Smooth muscle cell (in vitro differentiated cells): ENCODE results near the gene AFTPH. TPM values are rescaled to one million over a fixed set of nuclear protein-coding genes. Genes with fewer than 3 reads are reported as not detected.

Experiments used
- DNase-seq: peaks from one replicate; lab custom pipeline; 2025; ENCODE audit not compliant: unreplicated experiment; lab: John Stamatoyannopoulos, UW
- H2AFZ ChIP-seq: fragments of 200-600 bp; sonication (generic); 2 replicates; pipeline ENCODE4 v1.6.0; 2016; ENCODE audit warnings: antibody characterized with exemption, low read depth, mild to moderate bottlenecking
- H3F3A ChIP-seq: fragments of 200-600 bp; sonication (generic); 2 replicates; pipeline ENCODE4 v1.6.0; 2017; ENCODE audit warnings: antibody characterized with exemption, low read depth
- H3K27ac ChIP-seq: fragments of 200-600 bp; sonication (generic); 2 replicates; pipeline ENCODE4 v1.5.1; 2016; ENCODE audit warnings: low read depth, mild to moderate bottlenecking
- H3K27me3 ChIP-seq: fragments of 200-600 bp; sonication (generic); 2 replicates; pipeline ENCODE4 v1.6.1; 2016; ENCODE audit warnings: low read depth, mild to moderate bottlenecking
- H3K36me3 ChIP-seq: fragments of 200-600 bp; sonication (generic); 2 replicates; pipeline ENCODE4 v1.5.1; 2016; ENCODE audit warnings: low read depth
- H3K4me1 ChIP-seq: fragments of 200-600 bp; sonication (generic); 2 replicates; pipeline ENCODE4 v1.5.1; 2016; ENCODE audit warnings: low read depth
- H3K4me2 ChIP-seq: fragments of 200-600 bp; sonication (generic); 2 replicates; pipeline ENCODE4 v1.6.0; 2016; ENCODE audit warnings: mild to moderate bottlenecking
- H3K4me3 ChIP-seq: fragments of 200-600 bp; sonication (generic); 2 replicates; pipeline ENCODE4 v1.5.1; 2016; ENCODE audit warnings: mild to moderate bottlenecking
- H3K79me2 ChIP-seq: fragments of 200-600 bp; sonication (generic); 2 replicates; pipeline ENCODE4 v1.6.0; 2016; ENCODE audit warnings: low read depth, mild to moderate bottlenecking
- H3K9ac ChIP-seq: fragments of 200-600 bp; sonication (generic); 2 replicates; pipeline ENCODE4 v1.6.0; 2016; ENCODE audit warnings: low read depth
- H3K9me3 ChIP-seq: fragments of 200-600 bp; sonication (generic); replicated peaks from 2 replicates; pipeline ENCODE4 v1.5.1; 2016; ENCODE audit warnings: low read depth
- H4K20me1 ChIP-seq: fragments of 200-600 bp; sonication (generic); 2 replicates; pipeline ENCODE4 v1.6.0; 2016; ENCODE audit warnings: low read depth
- WGBS: methylation state at CpG from one replicate; pipeline ENCODE4 v1.1.7; 2016; ENCODE audit warnings: low lambda C conversion rate; 5-methylcytosine and 5-hydroxymethylcytosine counted together
- polyA plus RNA-seq: library from polyadenylated mRNA; unstranded; fragments of >200 nt; fragmentation: Nextera tagmentation; extraction: Ambion mirVana; gene quantifications from 2 replicates; pipeline ENCODE4 v1.2.1, GENCODE V29; 2016
- total RNA-seq: library from RNA; depleted of rRNA; stranded (reverse); fragments of >200 nt; gene quantifications from 2 replicates; pipeline ENCODE4 v1.2.3, GENCODE V29; 2014
- TF ChIP-seq, protein P1 (sequence below): fragments of 200-600 bp; sonication (generic); IDR thresholded peaks from 2 replicates; pipeline ENCODE4 v1.5.1; 2017; ENCODE audit warnings: borderline replicate concordance, mild to moderate bottlenecking, antibody characterized with exemption; ENCODE audit not compliant: insufficient read depth, poor library complexity, severe bottlenecking

AFTPH gene
- total and polyA plus RNA-seq, 2 experiments from 2014 or later, result 5.5 to 26.3 TPM

DNA sequence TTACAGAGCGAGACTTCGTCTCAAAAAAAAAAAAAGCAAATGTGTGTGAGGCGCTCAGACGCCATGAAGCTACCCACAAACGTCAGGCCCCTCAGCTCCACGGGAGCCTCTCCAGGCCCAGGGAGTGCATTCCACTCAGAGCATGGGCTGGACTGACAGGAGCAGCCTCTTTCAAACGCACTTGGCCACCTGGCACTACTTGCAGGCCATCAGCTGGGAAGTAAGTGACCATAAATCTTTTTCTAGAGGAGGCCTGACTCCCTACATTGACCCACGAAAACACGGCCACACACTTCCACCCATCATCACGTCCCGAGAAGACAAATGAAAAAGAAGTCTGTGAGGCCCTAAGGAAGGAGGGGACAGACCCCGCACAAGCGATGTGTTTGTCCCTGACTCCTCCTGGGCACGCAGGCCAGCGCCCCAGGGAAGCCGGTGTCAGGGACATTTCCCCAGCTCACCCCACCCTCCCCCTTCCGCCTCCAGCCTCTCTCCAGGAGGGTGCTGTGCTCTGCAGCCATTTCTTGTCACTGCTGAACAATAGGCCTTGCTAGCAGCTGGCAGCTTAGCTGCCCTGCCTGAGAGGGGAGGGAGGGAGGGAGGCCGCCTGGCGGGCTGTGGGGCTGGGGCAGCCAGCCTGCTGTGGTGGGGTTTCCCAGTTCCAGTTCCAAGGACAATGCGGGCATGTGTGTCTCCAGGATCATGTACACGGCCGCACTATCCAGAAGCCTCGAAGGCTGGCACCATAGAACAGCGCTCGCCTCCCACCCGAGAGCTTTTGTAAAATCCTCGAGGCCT is 103.0 kb downstream of the AFTPH start:
- H4K20me1 ChIP-seq, result peaks cover 12% of the 10 kb centered on the region
- 82% methylated on average over 25 of the region's 27 CpGs for WGBS

DNA sequence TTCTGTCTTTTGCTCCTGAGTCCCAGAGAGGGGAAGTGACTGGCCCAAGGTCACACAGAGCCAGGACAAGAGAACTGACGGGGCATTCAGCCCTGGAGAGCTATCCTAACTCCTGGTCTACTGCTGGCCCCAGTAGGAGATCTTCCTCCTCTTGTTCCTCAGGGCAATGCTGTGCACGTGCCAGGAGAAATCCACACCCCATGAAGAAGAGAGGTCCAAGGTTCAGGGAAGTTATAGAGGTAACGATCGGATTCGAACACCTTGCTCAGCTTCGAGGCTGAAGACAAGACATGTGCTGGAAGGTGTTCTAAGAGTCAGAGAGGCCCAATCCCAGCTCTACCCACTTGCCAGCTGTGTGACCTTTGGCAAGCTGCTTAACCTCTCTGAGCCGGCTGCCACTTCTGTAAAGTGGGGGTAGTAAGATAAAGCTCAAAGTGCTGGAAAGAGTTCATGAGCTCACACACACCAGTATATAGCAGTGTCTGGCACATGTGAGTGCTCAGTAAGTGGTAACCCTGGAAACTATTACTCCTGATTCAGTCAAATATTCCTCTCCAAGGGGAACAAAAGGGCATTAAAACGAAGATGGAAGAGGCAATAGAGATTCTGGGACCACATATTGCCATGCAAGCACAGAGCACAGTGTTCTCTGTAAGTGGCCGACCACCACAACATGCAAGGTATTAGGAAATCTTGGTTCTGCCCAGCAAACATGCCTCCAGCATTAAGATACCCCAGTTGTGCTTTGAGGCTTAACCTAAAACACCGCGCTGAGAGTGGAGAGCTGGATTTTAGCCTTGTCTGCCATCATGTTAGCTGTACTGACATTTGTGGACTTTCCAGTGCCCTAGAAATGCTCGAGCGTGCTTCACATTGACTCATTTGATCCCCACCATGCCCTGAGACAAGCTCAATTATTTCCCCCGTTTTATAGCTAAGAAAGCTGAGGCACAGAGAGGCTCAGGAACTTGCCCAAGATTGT is 104.0 kb downstream of the AFTPH start:
- 90% methylated on average over 14 of the region's 14 CpGs for WGBS
- Histone ChIP-seq H3K4me1 (peaks cover 15% of the 10 kb centered on the region), H2AFZ (no peak overlapping the region), H3F3A (peaks cover 4% of the 10 kb centered on the region), H3K9ac (no peak overlapping the region), H3K4me2 (no peak overlapping the region), H3K36me3 (no peaks in the 10 kb centered on the region), H4K20me1 (peaks cover 22% of the 10 kb centered on the region), H3K27me3 (no peaks in the 10 kb centered on the region), H3K79me2 (no peaks in the 10 kb centered on the region), H3K27ac (no peak overlapping the region), H3K4me3 (no peak overlapping the region), H3K9me3 (no peaks in the 10 kb centered on the region)
- no peak for DNase-seq
- TF ChIP-seq, protein P1, sequence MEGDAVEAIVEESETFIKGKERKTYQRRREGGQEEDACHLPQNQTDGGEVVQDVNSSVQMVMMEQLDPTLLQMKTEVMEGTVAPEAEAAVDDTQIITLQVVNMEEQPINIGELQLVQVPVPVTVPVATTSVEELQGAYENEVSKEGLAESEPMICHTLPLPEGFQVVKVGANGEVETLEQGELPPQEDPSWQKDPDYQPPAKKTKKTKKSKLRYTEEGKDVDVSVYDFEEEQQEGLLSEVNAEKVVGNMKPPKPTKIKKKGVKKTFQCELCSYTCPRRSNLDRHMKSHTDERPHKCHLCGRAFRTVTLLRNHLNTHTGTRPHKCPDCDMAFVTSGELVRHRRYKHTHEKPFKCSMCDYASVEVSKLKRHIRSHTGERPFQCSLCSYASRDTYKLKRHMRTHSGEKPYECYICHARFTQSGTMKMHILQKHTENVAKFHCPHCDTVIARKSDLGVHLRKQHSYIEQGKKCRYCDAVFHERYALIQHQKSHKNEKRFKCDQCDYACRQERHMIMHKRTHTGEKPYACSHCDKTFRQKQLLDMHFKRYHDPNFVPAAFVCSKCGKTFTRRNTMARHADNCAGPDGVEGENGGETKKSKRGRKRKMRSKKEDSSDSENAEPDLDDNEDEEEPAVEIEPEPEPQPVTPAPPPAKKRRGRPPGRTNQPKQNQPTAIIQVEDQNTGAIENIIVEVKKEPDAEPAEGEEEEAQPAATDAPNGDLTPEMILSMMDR, result no peak

More for the DNA sequence above, 103.0 kb downstream of the AFTPH start:
- Histone ChIP-seq H3K36me3 (no peaks in the 10 kb centered on the region), H3K79me2 (no peaks in the 10 kb centered on the region), H2AFZ (no peak overlapping the region), H3K4me1 (peaks cover 24% of the 10 kb centered on the region), H3K9me3 (no peaks in the 10 kb centered on the region), H3F3A (peaks cover 4% of the 10 kb centered on the region), H3K9ac (no peak overlapping the region), H3K4me3 (no peak overlapping the region), H3K27me3 (no peaks in the 10 kb centered on the region), H3K27ac (no peak overlapping the region), H3K4me2 (no peak overlapping the region)
- TF ChIP-seq, protein P1, result no peak
- no peak for DNase-seq

DNA sequence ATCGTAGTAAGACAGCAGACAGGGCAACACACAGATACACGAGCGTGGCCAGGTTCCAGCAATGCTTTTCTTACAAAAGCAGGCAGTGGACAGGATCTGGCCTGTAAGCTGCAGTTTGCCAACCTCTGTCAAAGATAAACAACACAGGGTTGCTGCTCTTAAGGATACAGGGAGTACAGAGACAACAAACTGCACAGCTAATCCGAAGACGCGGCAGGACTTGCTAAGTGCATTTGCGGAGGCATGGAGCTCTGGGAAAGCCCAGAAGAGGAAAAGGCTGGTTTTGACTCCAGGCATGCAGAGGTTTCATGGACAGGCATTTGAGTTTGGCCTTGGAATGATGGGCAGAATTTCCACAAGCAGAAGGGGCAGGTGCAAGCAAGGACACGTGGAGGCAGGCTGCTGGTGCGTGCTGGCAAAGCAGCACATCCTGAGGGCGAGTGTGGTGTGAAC is 105.2 kb downstream of the AFTPH start:
- Histone ChIP-seq H3K4me3 (no peak overlapping the region), H3K36me3 (no peaks in the 10 kb centered on the region), H3K4me1 (peaks cover 21% of the 10 kb centered on the region), H3K9me3 (no peaks in the 10 kb centered on the region), H3K4me2 (no peak overlapping the region), H3K27ac (no peak overlapping the region), H3K79me2 (no peaks in the 10 kb centered on the region), H4K20me1 (peaks cover 34% of the 10 kb centered on the region), H2AFZ (no peak overlapping the region), H3K27me3 (no peaks in the 10 kb centered on the region), H3F3A (peaks cover 4% of the 10 kb centered on the region), H3K9ac (no peak overlapping the region)
- TF ChIP-seq, protein P1, result no peak
- DNase-seq, result no peak
- 65% methylated on average over 10 of the region's 10 CpGs for WGBS
